OCI-LY1 (cell line): ENCODE results near the gene LBX2.

ENCODE experiments used
- EZH2 ChIP-seq: fragments of 200-600 bp; sonication (generic), shearing (Covaris generic); IDR thresholded peaks from 2 replicates; pipeline ENCODE4 v1.8.0; 2017; ENCODE audit warnings: borderline replicate concordance, mixed run types, mild to moderate bottlenecking, antibody characterized with exemption, low read length, moderate library complexity, mixed read lengths
- TF ChIP-seq, protein P1 (sequence below): fragments of 200-600 bp; sonication (generic), shearing (Covaris generic); IDR thresholded peaks from 2 replicates; pipeline ENCODE4 v1.5.1; 2017; ENCODE audit warnings: mild to moderate bottlenecking, antibody characterized with exemption, low read length, moderate library complexity, mixed read lengths

DNA sequence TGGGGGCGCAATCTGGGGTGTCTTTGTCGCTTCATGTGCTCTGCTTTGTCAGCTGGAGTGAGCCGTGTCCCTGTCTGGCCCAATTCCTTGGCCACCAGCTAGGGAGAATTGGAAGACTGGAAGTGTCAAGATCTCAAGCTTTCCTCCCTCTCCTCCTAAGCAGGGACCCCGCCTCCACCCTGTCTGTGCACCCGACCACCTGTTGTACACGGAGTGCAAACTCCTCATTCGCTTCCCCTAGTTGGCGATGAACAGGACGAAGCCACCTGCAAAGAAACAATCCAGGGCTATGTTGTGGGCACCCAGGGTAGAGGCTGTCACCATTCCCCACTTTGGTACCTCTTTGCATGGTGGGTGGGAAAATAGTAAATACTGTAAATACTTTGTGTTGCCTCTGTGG is 28.3 kb upstream of the LBX2 start:
- TF ChIP-seq, protein P1, sequence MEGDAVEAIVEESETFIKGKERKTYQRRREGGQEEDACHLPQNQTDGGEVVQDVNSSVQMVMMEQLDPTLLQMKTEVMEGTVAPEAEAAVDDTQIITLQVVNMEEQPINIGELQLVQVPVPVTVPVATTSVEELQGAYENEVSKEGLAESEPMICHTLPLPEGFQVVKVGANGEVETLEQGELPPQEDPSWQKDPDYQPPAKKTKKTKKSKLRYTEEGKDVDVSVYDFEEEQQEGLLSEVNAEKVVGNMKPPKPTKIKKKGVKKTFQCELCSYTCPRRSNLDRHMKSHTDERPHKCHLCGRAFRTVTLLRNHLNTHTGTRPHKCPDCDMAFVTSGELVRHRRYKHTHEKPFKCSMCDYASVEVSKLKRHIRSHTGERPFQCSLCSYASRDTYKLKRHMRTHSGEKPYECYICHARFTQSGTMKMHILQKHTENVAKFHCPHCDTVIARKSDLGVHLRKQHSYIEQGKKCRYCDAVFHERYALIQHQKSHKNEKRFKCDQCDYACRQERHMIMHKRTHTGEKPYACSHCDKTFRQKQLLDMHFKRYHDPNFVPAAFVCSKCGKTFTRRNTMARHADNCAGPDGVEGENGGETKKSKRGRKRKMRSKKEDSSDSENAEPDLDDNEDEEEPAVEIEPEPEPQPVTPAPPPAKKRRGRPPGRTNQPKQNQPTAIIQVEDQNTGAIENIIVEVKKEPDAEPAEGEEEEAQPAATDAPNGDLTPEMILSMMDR = no peak
- TF ChIP-seq EZH2 = no peak
